GM21381 (cell line): ENCODE measurements around the gene PPP3R1.
A peak's percentile ranks its signal among the peaks of the same experiment; 100 is the strongest.

Experiments used
- ATAC-seq: cut with Tn5 transposase; IDR thresholded peaks from one replicate; pipeline ENCODE4 v1.9.1; 2021; ENCODE audit warnings: mild to moderate bottlenecking, moderate library complexity; ENCODE audit not compliant: unreplicated experiment

The PPP3R1 gene

GRCh38 chr2:68263632-68264031 is 11.3 kb upstream of the PPP3R1 start:
- ATAC-seq = no peak

GRCh38 chr2:68258851-68259250 is 6.5 kb upstream of the PPP3R1 start:
- ATAC-seq = no peak

- ATAC-seq = no peak
These were observed 3.7 kb upstream of the PPP3R1 start for GRCh38 chr2:68256093-68256450.

GRCh38 chr2:68253219-68254068 is 1.1 kb upstream of the PPP3R1 start:
- no peak for ATAC-seq

- ATAC-seq = peak; percentile 8
These were observed 405 bp downstream of the PPP3R1 start for GRCh38 chr2:68251855-68252399.

- ATAC-seq = peak; percentile 53
These were observed 1.0 kb downstream of the PPP3R1 start for GRCh38 chr2:68251187-68251854.

- no peak for ATAC-seq
These were observed 1.6 kb downstream of the PPP3R1 start for GRCh38 chr2:68250652-68251186.

GRCh38 chr2:68250196-68250595 is 2.1 kb downstream of the PPP3R1 start:
- no peak for ATAC-seq

- ATAC-seq = no peak
These were observed 3.5 kb downstream of the PPP3R1 start for GRCh38 chr2:68248806-68249205.

GRCh38 chr2:68248361-68248760 is 4.0 kb downstream of the PPP3R1 start:
- ATAC-seq = no peak

- no peak for ATAC-seq
These were observed 5.9 kb downstream of the PPP3R1 start for GRCh38 chr2:68246396-68246795.

GRCh38 chr2:68245672-68246071 is 6.7 kb downstream of the PPP3R1 start:
- ATAC-seq = no peak

- no peak for ATAC-seq
These were observed 7.3 kb downstream of the PPP3R1 start for GRCh38 chr2:68245066-68245465.

- ATAC-seq = no peak
These were observed 7.9 kb downstream of the PPP3R1 start for GRCh38 chr2:68244456-68244855.

GRCh38 chr2:68241732-68242131 is 10.6 kb downstream of the PPP3R1 start:
- ATAC-seq = no peak

GRCh38 chr2:68240446-68240845 is 11.9 kb downstream of the PPP3R1 start:
- no peak for ATAC-seq

- ATAC-seq = no peak
These were observed 13.1 kb downstream of the PPP3R1 start for GRCh38 chr2:68238955-68239822.

GRCh38 chr2:68237976-68238580 is 14.3 kb downstream of the PPP3R1 start:
- no peak for ATAC-seq

- no peak for ATAC-seq
These were observed 14.9 kb downstream of the PPP3R1 start for GRCh38 chr2:68237404-68237803.

GRCh38 chr2:68236876-68237275 is 15.5 kb downstream of the PPP3R1 start:
- ATAC-seq = no peak
